DOHH2 (cell line): ENCODE results near the gene XRN2.

Experiments used
- H3F3A ChIP-seq: fragments of 200-600 bp; sonication (generic), shearing (Covaris generic); 2 replicates; pipeline ENCODE4 v1.6.0; 2016; ENCODE audit warnings: antibody characterized with exemption, mild to moderate bottlenecking; ENCODE audit not compliant: control insufficient read depth, insufficient read depth
- H3K27ac ChIP-seq: fragments of 200-600 bp; sonication (generic); 2 replicates; pipeline ENCODE4 v1.5.1; 2014; ENCODE audit warnings: low read depth, mild to moderate bottlenecking, low read length, moderate library complexity
- H3K27me3 ChIP-seq: fragments of 200-600 bp; sonication (generic); 2 replicates; pipeline ENCODE4 v1.6.1; 2014; ENCODE audit warnings: mild to moderate bottlenecking, low read length, mixed read lengths; ENCODE audit not compliant: control insufficient read depth
- H3K36me3 ChIP-seq: fragments of 200-600 bp; sonication (generic); 2 replicates; pipeline ENCODE4 v1.6.1; 2014; ENCODE audit warnings: mild to moderate bottlenecking, low read length, moderate library complexity, mixed read lengths; ENCODE audit not compliant: control insufficient read depth
- H3K4me1 ChIP-seq: fragments of 200-600 bp; sonication (generic); 2 replicates; pipeline ENCODE4 v1.6.1; 2014; ENCODE audit warnings: mild to moderate bottlenecking, low read length, mixed read lengths; ENCODE audit not compliant: control insufficient read depth
- H3K4me2 ChIP-seq: fragments of 200-600 bp; sonication (generic); 2 replicates; pipeline ENCODE4 v1.6.0; 2014; ENCODE audit warnings: mild to moderate bottlenecking, low read length, moderate library complexity
- H3K4me3 ChIP-seq: fragments of 200-600 bp; sonication (generic); 2 replicates; pipeline ENCODE4 v1.5.1; 2014; ENCODE audit warnings: mild to moderate bottlenecking, low read length, mixed read lengths
- H3K79me2 ChIP-seq: fragments of 200-600 bp; sonication (generic); 2 replicates; pipeline ENCODE4 v1.6.1; 2014; ENCODE audit warnings: mild to moderate bottlenecking, low read length, mixed read lengths; ENCODE audit not compliant: control insufficient read depth
- H3K9me2 ChIP-seq: fragments of 200-600 bp; sonication (generic); replicated peaks from 2 replicates; pipeline ENCODE4 v1.6.1; 2014; ENCODE audit warnings: mild to moderate bottlenecking, low read length, mixed read lengths; ENCODE audit not compliant: control insufficient read depth
- H3K9me3 ChIP-seq: fragments of 200-600 bp; sonication (generic); 2 replicates; pipeline ENCODE4 v1.6.1; 2014; ENCODE audit warnings: antibody characterized with exemption, low read length, mixed read lengths; ENCODE audit not compliant: control insufficient read depth, insufficient read depth
- H4K20me1 ChIP-seq: fragments of 200-600 bp; sonication (generic); 2 replicates; pipeline ENCODE4 v1.6.0; 2014; ENCODE audit warnings: low read depth, mild to moderate bottlenecking, antibody characterized with exemption, low read length, moderate library complexity; ENCODE audit not compliant: control insufficient read depth, insufficient read depth
- EZH2phosphoT487 ChIP-seq: fragments of 200-600 bp; sonication (generic); IDR thresholded peaks from 2 replicates; pipeline ENCODE4 v1.6.1; 2017; ENCODE audit warnings: borderline replicate concordance, mild to moderate bottlenecking, antibody characterized with exemption, low read length, moderate library complexity, mixed read lengths
- TF ChIP-seq, protein P1 (sequence below): fragments of 200-600 bp; sonication (generic); IDR thresholded peaks from one replicate; pipeline ENCODE4 v1.5.1; 2014; ENCODE audit warnings: antibody characterized with exemption, mild to moderate bottlenecking, low read depth, low read length; ENCODE audit not compliant: poor library complexity, severe bottlenecking

The XRN2 gene

DNA sequence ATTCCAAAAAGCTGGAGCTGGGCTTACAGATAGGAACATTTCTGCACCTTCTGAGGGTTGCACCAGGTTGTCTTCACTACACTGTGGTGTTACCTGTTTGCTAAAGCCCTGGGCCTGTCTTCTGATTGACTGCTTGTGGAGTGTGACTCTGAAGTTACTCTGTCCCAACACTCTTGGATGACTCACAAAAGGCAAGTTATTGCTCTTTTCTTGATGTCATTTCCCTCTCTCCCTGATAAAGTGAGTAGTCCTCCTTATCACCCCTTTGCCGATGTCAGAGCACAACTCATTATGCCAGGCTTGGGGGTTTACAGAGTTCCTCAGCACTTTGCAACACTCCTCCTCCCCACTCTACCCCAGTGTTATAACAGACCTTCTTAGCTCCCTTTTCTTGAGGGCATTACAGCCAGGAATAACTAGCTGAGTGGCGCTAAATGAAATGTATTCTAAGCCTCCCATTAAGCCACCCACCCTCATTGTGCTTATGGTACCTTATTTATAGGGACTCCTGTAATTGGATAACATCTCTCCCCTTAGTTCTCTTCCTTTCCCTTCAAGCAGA is 130.3 kb downstream of the XRN2 start:
- Histone ChIP-seq H3K79me2 (no peaks in the 10 kb centered on the region), H3K36me3 (no peaks in the 10 kb centered on the region), H3K27ac (no peak overlapping the region), H4K20me1 (no peaks in the 10 kb centered on the region), H3K4me1 (no peaks in the 10 kb centered on the region), H3F3A (no peaks in the 10 kb centered on the region), H3K4me3 (no peak overlapping the region), H3K9me2 (no peaks in the 10 kb centered on the region), H3K9me3 (no peaks in the 10 kb centered on the region), H3K4me2 (no peak overlapping the region), H3K27me3 (peaks cover 6% of the 10 kb centered on the region; the same call in 1 of the 2 replicates)
- TF ChIP-seq EZH2phosphoT487, result no peak

DNA sequence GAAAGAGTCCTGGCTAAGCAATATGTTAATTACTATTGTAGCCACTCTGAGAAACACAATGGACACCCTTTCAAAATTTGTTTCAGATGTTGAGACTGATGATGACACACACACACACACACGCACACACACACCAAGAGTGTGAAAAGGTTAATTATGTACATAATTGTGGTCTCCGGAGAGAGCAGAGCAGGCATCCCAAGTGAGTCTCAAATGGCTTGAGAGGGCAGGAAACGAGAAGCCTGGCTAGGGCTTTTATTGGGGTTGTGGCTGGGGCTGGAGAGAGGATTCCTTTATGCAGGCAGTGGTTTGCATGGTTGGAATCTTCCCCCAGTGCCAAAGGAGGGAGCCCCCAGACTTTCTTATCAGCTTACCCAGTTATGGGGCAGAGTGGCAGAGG is 132.4 kb downstream of the XRN2 start:
- H3K4me2 ChIP-seq, result no peak overlapping the region
- no peak overlapping the region for H3K27ac ChIP-seq
- H3K36me3 ChIP-seq, result no peaks in the 10 kb centered on the region
- H3K4me1 ChIP-seq, result no peaks in the 10 kb centered on the region
- H3K9me2 ChIP-seq, result no peaks in the 10 kb centered on the region
- H3K27me3 ChIP-seq, result peaks cover 6% of the 10 kb centered on the region; the same call in 1 of the 2 replicates
- H4K20me1 ChIP-seq, result no peaks in the 10 kb centered on the region
- TF ChIP-seq, protein P1, sequence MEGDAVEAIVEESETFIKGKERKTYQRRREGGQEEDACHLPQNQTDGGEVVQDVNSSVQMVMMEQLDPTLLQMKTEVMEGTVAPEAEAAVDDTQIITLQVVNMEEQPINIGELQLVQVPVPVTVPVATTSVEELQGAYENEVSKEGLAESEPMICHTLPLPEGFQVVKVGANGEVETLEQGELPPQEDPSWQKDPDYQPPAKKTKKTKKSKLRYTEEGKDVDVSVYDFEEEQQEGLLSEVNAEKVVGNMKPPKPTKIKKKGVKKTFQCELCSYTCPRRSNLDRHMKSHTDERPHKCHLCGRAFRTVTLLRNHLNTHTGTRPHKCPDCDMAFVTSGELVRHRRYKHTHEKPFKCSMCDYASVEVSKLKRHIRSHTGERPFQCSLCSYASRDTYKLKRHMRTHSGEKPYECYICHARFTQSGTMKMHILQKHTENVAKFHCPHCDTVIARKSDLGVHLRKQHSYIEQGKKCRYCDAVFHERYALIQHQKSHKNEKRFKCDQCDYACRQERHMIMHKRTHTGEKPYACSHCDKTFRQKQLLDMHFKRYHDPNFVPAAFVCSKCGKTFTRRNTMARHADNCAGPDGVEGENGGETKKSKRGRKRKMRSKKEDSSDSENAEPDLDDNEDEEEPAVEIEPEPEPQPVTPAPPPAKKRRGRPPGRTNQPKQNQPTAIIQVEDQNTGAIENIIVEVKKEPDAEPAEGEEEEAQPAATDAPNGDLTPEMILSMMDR, result no peak
- TF ChIP-seq EZH2phosphoT487, result no peak
- no peaks in the 10 kb centered on the region for H3K79me2 ChIP-seq
- no peak overlapping the region for H3K4me3 ChIP-seq
- no peaks in the 10 kb centered on the region for H3F3A ChIP-seq
- no peaks in the 10 kb centered on the region for H3K9me3 ChIP-seq

DNA sequence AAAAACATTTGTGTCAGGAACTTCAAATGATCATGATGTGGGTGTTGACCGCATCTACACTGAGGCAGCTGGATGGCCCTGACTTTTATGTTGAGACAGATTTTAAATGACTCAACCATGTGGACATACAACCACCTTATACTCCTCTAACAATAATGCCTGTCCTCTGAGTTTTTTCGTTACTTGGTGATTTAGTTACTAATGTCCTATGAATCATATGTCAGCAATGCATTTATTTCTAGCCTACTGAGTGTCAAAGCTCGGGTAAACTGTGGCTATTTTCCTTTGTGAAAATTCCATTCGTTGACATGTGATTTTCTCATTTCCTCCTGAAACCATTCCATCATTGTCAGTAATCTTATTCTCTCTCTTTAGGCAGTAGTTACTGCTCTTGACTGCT is 133.1 kb downstream of the XRN2 start:
- H3K27ac ChIP-seq, result no peak overlapping the region
- no peaks in the 10 kb centered on the region for H4K20me1 ChIP-seq
- no peak overlapping the region for H3K4me2 ChIP-seq
- H3K4me3 ChIP-seq, result no peak overlapping the region
- no peaks in the 10 kb centered on the region for H3K36me3 ChIP-seq
- H3K9me2 ChIP-seq, result no peaks in the 10 kb centered on the region
- H3K4me1 ChIP-seq, result no peaks in the 10 kb centered on the region
- no peaks in the 10 kb centered on the region for H3F3A ChIP-seq
- TF ChIP-seq, protein P1, result no peak
- no peak for TF ChIP-seq EZH2phosphoT487
- H3K79me2 ChIP-seq, result no peaks in the 10 kb centered on the region
- peaks cover 8% of the 10 kb centered on the region; the same call in 1 of the 2 replicates for H3K27me3 ChIP-seq
- no peaks in the 10 kb centered on the region for H3K9me3 ChIP-seq

DNA sequence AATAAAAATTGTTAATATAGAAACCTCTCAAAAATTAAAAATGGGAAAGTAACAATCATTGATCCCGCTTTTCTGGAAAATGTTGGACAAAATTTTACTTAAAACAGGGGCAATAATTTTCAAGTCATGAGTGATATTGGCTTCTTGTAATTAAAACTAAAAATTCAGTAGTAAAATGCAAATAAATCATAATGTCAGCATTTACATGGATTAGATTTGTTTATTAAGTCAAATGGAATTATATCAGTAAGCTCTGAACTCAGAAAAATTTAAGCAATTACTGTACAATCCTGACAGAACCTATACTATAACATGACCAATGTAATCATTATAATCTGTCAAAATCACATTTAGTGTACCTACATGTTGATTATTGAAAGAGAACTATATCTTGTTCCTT is 134.1 kb downstream of the XRN2 start:
- no peaks in the 10 kb centered on the region for H3K9me2 ChIP-seq
- TF ChIP-seq, protein P1, result no peak
- no peak for TF ChIP-seq EZH2phosphoT487
- H3F3A ChIP-seq, result no peaks in the 10 kb centered on the region
- no peaks in the 10 kb centered on the region for H4K20me1 ChIP-seq
- no peak overlapping the region for H3K4me2 ChIP-seq
- peaks cover 9% of the 10 kb centered on the region; the same call in 1 of the 2 replicates for H3K27me3 ChIP-seq
- H3K27ac ChIP-seq, result no peak overlapping the region
- H3K4me1 ChIP-seq, result no peaks in the 10 kb centered on the region
- H3K79me2 ChIP-seq, result no peaks in the 10 kb centered on the region
- H3K4me3 ChIP-seq, result no peak overlapping the region
- H3K9me3 ChIP-seq, result no peaks in the 10 kb centered on the region
- no peaks in the 10 kb centered on the region for H3K36me3 ChIP-seq
